ENCODE measurements around the gene PPP3R2. TPM values are rescaled to one million over a fixed set of nuclear protein-coding genes. Genes with fewer than 3 reads are reported as not detected.

Gene PPP3R2
- total and polyA plus RNA-seq, 10 of the 15 experiments (the other 5 are each of a cell fraction or from before 2014, with no cell fraction given), result not detected

DNA sequence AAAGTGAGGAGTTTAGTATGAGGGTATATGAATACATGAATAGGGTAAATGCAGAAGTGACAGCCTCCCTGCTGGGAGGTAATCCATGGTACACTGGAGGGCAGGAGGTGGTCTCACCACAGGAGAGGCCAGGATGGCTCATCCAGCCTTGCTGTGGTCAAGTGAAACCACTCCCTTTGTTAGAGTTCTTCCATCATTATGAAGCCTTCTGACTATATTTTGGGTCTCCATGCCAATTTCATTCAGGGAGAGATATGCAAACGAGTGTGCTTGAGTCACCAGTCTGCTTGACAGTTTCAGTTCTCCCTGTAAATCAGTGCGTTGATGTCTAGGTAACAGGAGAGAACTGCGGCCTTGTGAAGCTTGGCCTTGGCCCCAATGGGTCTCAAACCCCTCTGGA is 16.4 kb downstream of the PPP3R2 start:
- Histone ChIP-seq H3K27ac (ENCODE audit: control insufficient read depth, insufficient read depth) (no peak overlapping the region), H3K4me3 (no peak overlapping the region), H2AFZ (ENCODE audit: control insufficient read depth, low read depth, low read length) (no peak overlapping the region), H3K4me2 (ENCODE audit: control insufficient read depth, insufficient read depth) (no peak overlapping the region), H3K9me3 (replicated peaks; ENCODE audit: control insufficient read depth, insufficient read depth, low read length) (no peaks in the 10 kb centered on the region), H3K4me1 (ENCODE audit: control insufficient read depth, insufficient read depth, low read length) (no peaks in the 10 kb centered on the region), H3K9ac (ENCODE audit: control insufficient read depth, insufficient read depth, low read length) (no peak overlapping the region), H4K20me1 (ENCODE audit: control insufficient read depth, insufficient read depth) (no peaks in the 10 kb centered on the region), H3K27me3 (replicated peaks in 1 of 2; ENCODE audit: control insufficient read depth in 2 of 2, insufficient read depth in 2 of 2, low read length in 1 of 2) (no peaks in the 10 kb centered on the region), H3K36me3 (ENCODE audit: control insufficient read depth in 2 of 2, insufficient read depth in 2 of 2, low read length in 1 of 2) (no peaks in the 10 kb centered on the region), H3K79me2 (ENCODE audit: control insufficient read depth, insufficient read depth, low read length) (no peaks in the 10 kb centered on the region)
- no peak for DNase-seq (ENCODE audit: low read depth, low spot score)
- intact Hi-C loops (cut with micrococcal nuclease; ENCODE audit: unreplicated experiment), result no loop called here
- peak; percentile 75 for ATAC-seq
- ChIA-PET RAD21 (ENCODE audit: unreplicated experiment) (no interaction called here), SMC1A (ENCODE audit: uncharacterized antibody, unreplicated experiment) (no interaction called here), POLR2A (no interaction called here), CTCF (interaction anchor here (1.4 kb wide), 1 partner anchor 11 kb away, joined by 4 read pairs; no protein-coding TSS in a partner anchor)
- WGBS (ENCODE audit: insufficient coverage, insufficient replicate concordance, low lambda C conversion rate, missing lambda C conversion rate), result 6% methylated on average over 3 of the region's 3 CpGs
- TF ChIP-seq JUND (IDR thresholded peaks at IDR 0.05; ENCODE audit: low read depth, low read length) (no peak), ZNF207 (IDR thresholded peaks at IDR 0.05; ENCODE audit: borderline replicate concordance) (no peak), SPI1 (IDR thresholded peaks at IDR 0.05; ENCODE audit: borderline replicate concordance, insufficient read depth, low read depth, low read length) (peak; percentile 54; the same call in 1 of the 2 replicates), E2F8 (IDR thresholded peaks at IDR 0.05; ENCODE audit: low read depth, partially characterized antibody) (no peak), NKRF (conservative IDR thresholded peaks at IDR 0.05) (no peak), ATF7 (IDR thresholded peaks at IDR 0.05; ENCODE audit: low read depth) (no peak), BCLAF1 (IDR thresholded peaks at IDR 0.05) (no peak), NFIC (IDR thresholded peaks at IDR 0.05; ENCODE audit: low read depth, low read length) (no peak), POU2F2 (IDR thresholded peaks at IDR 0.05; ENCODE audit: borderline replicate concordance, low read depth, low read length) (peak; percentile 38; the same call in 1 of the 3 replicates)
- in situ Hi-C loops (cut with MboI), result no loop called here
- FAIRE-seq, result no peak
- no TSS peak for BruUV-seq (replicated peaks)
